Skeletal muscle satellite cell (primary cell): Measurements from ENCODE around the gene FGF6.

Experiments
- H3K27me3 ChIP-seq: 2 replicates; pipeline ENCODE4 v1.7.0; 2013; ENCODE audit warnings: low read length; ENCODE audit not compliant: control insufficient read depth, insufficient read depth
- H3K36me3 ChIP-seq: 2 replicates; pipeline ENCODE4 v1.7.0; 2013; ENCODE audit warnings: mild to moderate bottlenecking, control low read depth, low read length; ENCODE audit not compliant: insufficient read depth
- H3K4me1 ChIP-seq: 2 replicates; pipeline ENCODE4 v1.7.0; 2013; ENCODE audit warnings: low read length; ENCODE audit not compliant: control insufficient read depth, insufficient read depth
- H3K4me2 ChIP-seq: 2 replicates; pipeline ENCODE4 v1.7.0; 2013; ENCODE audit warnings: mild to moderate bottlenecking, low read length
- H3K4me3 ChIP-seq: 2 replicates; pipeline ENCODE4 v1.7.0; 2013; ENCODE audit warnings: low read length
- H3K9ac ChIP-seq: 2 replicates; pipeline ENCODE4 v1.7.0; 2013; ENCODE audit warnings: mild to moderate bottlenecking, low read depth, low read length, moderate library complexity
- H3K9me3 ChIP-seq: replicated peaks from 2 replicates; pipeline ENCODE4 v1.7.0; 2013; ENCODE audit warnings: mild to moderate bottlenecking, control low read depth, low read length

FGF6 gene

GRCh38 chr12:4387607-4388006 is 58.0 kb downstream of the FGF6 start:
- no peaks in the 10 kb centered on the region for H3K36me3 ChIP-seq
- H3K9me3 ChIP-seq, result no peaks in the 10 kb centered on the region
- no peak overlapping the region for H3K9ac ChIP-seq
- H3K27me3 ChIP-seq, result peaks cover 20% of the 10 kb centered on the region
- no peaks in the 10 kb centered on the region for H3K4me1 ChIP-seq
- no peak overlapping the region for H3K4me3 ChIP-seq
- H3K4me2 ChIP-seq, result no peak overlapping the region

DNA sequence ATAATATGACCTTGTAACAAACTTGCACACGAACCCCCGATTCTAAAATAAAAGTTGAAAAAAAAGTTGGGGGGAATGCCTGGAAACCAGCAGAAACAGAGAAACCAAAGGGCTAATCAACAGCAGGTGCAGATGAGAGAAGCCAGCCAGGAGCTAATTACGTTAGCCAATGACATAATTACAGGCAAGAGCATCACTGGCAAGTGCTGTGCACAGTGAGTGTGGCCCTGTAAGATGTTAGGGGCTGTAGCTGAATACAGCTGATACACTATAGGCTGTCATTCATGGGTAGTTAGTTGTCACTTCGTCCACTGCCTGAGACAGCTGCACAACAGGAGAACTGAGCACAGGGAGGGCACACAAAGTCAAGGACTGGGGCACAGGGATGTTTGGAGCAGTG is 58.8 kb downstream of the FGF6 start:
- Histone ChIP-seq H3K4me1 (no peaks in the 10 kb centered on the region), H3K9me3 (no peaks in the 10 kb centered on the region)

More for the DNA sequence above, 58.8 kb downstream of the FGF6 start:
- Histone ChIP-seq H3K4me2 (no peak overlapping the region), H3K4me3 (no peak overlapping the region), H3K36me3 (no peaks in the 10 kb centered on the region), H3K27me3 (peaks cover 22% of the 10 kb centered on the region), H3K9ac (no peak overlapping the region)
